Airway epithelial cell (primary cell): Measurements from ENCODE around the gene MADCAM1. TPM values are rescaled to one million over a fixed set of nuclear protein-coding genes. Genes with fewer than 3 reads are reported as not detected.

Source experiments
- total RNA-seq: library from RNA; depleted of rRNA; stranded (reverse); fragments of >200 nt; gene quantifications from 2 replicates; pipeline ENCODE4 v1.2.3, GENCODE V29; 2015

The MADCAM1 gene
- total RNA-seq: 0.14 TPM in 1 of 2 replicates, not detected in the other

GRCh38 chr19:496112-496665 lies at the start of gene MADCAM1:
Gene MADCAM1 (plus strand): TSS chr19:496486. CDS start chr19:496500, 14 bp downstream.

GRCh38 chr19:460877-461720 lies 35.2 kb upstream of the MADCAM1 start, which contains the start of gene SHC2:
Gene SHC2 (minus strand): TSS chr19:461033. CDS start chr19:460996, 37 bp downstream.

GRCh38 chr19:507286-508203 lies 11.3 kb downstream of the MADCAM1 start, which contains the start of gene TPGS1:
Gene TPGS1 (plus strand): TSS chr19:507497. CDS start chr19:507507, 10 bp downstream.

GRCh38 chr19:531753-532560 lies 35.7 kb downstream of the MADCAM1 start, which contains the start of gene CDC34:
Gene CDC34 (plus strand): TSS chr19:531760. CDS start chr19:531932, 172 bp downstream.

GRCh38 chr19:543910-544608 lies 47.8 kb downstream of the MADCAM1 start, which contains the start of gene GZMM:
Gene GZMM (plus strand): TSS chr19:544053. CDS start chr19:544072, 19 bp downstream.

Other genes starting within 250 kb of the MADCAM1 start
- gene PLPP2, start 205.1 kb upstream of the MADCAM1 start, total RNA-seq: 56.1 and 62.1 TPM in 2 replicates
- gene MIER2, start 151.7 kb upstream of the MADCAM1 start, total RNA-seq: 7.9 and 13.5 TPM in 2 replicates
- 0.42 TPM in 2 replicates for gene C2CD4C, start 87.3 kb upstream of the MADCAM1 start, total RNA-seq
- gene SHC2, start 35.5 kb upstream of the MADCAM1 start, total RNA-seq: 0.07 and 0.14 TPM in 2 replicates
- 37.6 and 38.8 TPM in 2 replicates for gene TPGS1, start 11.0 kb downstream of the MADCAM1 start, total RNA-seq
- 94.9 and 162 TPM in 2 replicates for gene CDC34, start 35.3 kb downstream of the MADCAM1 start, total RNA-seq
- gene GZMM, start 47.6 kb downstream of the MADCAM1 start, total RNA-seq: 0.37 TPM in 1 of 2 replicates, not detected in the other
- 634 and 675 TPM in 2 replicates for gene BSG, start 76.1 kb downstream of the MADCAM1 start, total RNA-seq
- 0.63 and 0.98 TPM in 2 replicates for gene HCN2, start 93.4 kb downstream of the MADCAM1 start, total RNA-seq
- gene POLRMT, start 137.1 kb downstream of the MADCAM1 start, total RNA-seq: 35.1 and 38.7 TPM in 2 replicates
- gene FGF22, start 143.4 kb downstream of the MADCAM1 start, total RNA-seq: not detected in 2 replicates
- 139 and 142 TPM in 2 replicates for gene RNF126, start 166.7 kb downstream of the MADCAM1 start, total RNA-seq
- 207 and 297 TPM in 2 replicates for gene FSTL3, start 179.9 kb downstream of the MADCAM1 start, total RNA-seq
- not detected in 2 replicates for gene PRSS57, start 199.0 kb downstream of the MADCAM1 start, total RNA-seq
- gene PALM, start 212.4 kb downstream of the MADCAM1 start, total RNA-seq: 6.7 TPM in 2 replicates